NT2/D1 (cell line): Measurements from ENCODE around the gene GJB4.

Experiments
- DNase-seq: peaks from one replicate; pipeline ENCODE4 v3.0.0-alpha.2; 2011; ENCODE audit warnings: low read depth, low spot score
- H3K27me3 ChIP-seq: 2 replicates; pipeline ENCODE4 v1.6.0; 2011; ENCODE audit warnings: mild to moderate bottlenecking; ENCODE audit not compliant: insufficient read length, insufficient read depth
- H3K36me3 ChIP-seq: 2 replicates; pipeline ENCODE4 v1.6.1; 2011; ENCODE audit warnings: mild to moderate bottlenecking, low read length, mixed read lengths; ENCODE audit not compliant: insufficient read depth, insufficient read length
- H3K4me1 ChIP-seq: 2 replicates; pipeline ENCODE4 v1.5.1; 2011; ENCODE audit not compliant: insufficient read depth, insufficient read length
- H3K4me3 ChIP-seq: 2 replicates; pipeline ENCODE4 v1.5.1; 2011; ENCODE audit warnings: low read depth; ENCODE audit not compliant: insufficient read length
- H3K9ac ChIP-seq: 2 replicates; pipeline ENCODE4 v1.6.0; 2011; ENCODE audit warnings: low read depth; ENCODE audit not compliant: insufficient read length
- H3K9me3 ChIP-seq: 2 replicates; pipeline ENCODE4 v1.5.1; 2011; ENCODE audit warnings: mild to moderate bottlenecking, low read length; ENCODE audit not compliant: insufficient read depth
- SUZ12 ChIP-seq: IDR thresholded peaks from 2 replicates; pipeline ENCODE4 v1.6.1; 2011; ENCODE audit not compliant: insufficient read length, insufficient read depth; ENCODE audit errors: extremely low read depth
- YY1 ChIP-seq: IDR thresholded peaks from 2 replicates; pipeline ENCODE4 v1.6.1; 2011; ENCODE audit not compliant: insufficient read length, insufficient read depth
- ZNF274 ChIP-seq: IDR thresholded peaks from 2 replicates; pipeline ENCODE4 v1.6.1; 2011; ENCODE audit warnings: mild to moderate bottlenecking, low read depth, low read length

The GJB4 gene

GRCh38 chr1:34781071-34781843 is 21.7 kb downstream of the GJB4 start, which contains the start of gene GJB3:
Gene GJB3, plus strand, starts transcription at chr1:34781214. Its CDS starts 3,549 bp downstream, at chr1:34784763.
- TF ChIP-seq ZNF274, result no peak
- TF ChIP-seq SUZ12, result no peak
- TF ChIP-seq YY1, result no peak
- Histone ChIP-seq H3K9ac (peak within 1 kb of the TSS; percentile 74), H3K9me3 (no peaks in the 10 kb centered on the region), H3K4me3 (peak within 1 kb of the TSS; percentile 77), H3K36me3 (no peaks in the 10 kb centered on the region), H3K4me1 (peaks cover 2% of the 10 kb centered on the region), H3K27me3 (peaks cover 46% of the 10 kb centered on the region)
- no peak for DNase-seq

GRCh38 chr1:34781844-34782391 is 22.4 kb downstream of the GJB4 start:
- Histone ChIP-seq H3K27me3 (peaks cover 46% of the 10 kb centered on the region), H3K9ac (peak overlapping the region; percentile 74), H3K4me1 (peaks cover 6% of the 10 kb centered on the region), H3K36me3 (no peaks in the 10 kb centered on the region), H3K9me3 (no peaks in the 10 kb centered on the region), H3K4me3 (peak overlapping the region; percentile 77)
- no peak for DNase-seq
- no peak for TF ChIP-seq SUZ12
- no peak for TF ChIP-seq YY1

GRCh38 chr1:34784751-34785221 is 25.2 kb downstream of the GJB4 start:
- Histone ChIP-seq H3K9me3 (no peaks in the 10 kb centered on the region), H3K4me1 (peaks cover 6% of the 10 kb centered on the region), H3K36me3 (no peaks in the 10 kb centered on the region), H3K27me3 (peaks cover 36% of the 10 kb centered on the region), H3K4me3 (no peak overlapping the region), H3K9ac (no peak overlapping the region)
- no peak for DNase-seq
- TF ChIP-seq YY1, result no peak
- TF ChIP-seq ZNF274, result no peak
- no peak for TF ChIP-seq SUZ12

DNA sequence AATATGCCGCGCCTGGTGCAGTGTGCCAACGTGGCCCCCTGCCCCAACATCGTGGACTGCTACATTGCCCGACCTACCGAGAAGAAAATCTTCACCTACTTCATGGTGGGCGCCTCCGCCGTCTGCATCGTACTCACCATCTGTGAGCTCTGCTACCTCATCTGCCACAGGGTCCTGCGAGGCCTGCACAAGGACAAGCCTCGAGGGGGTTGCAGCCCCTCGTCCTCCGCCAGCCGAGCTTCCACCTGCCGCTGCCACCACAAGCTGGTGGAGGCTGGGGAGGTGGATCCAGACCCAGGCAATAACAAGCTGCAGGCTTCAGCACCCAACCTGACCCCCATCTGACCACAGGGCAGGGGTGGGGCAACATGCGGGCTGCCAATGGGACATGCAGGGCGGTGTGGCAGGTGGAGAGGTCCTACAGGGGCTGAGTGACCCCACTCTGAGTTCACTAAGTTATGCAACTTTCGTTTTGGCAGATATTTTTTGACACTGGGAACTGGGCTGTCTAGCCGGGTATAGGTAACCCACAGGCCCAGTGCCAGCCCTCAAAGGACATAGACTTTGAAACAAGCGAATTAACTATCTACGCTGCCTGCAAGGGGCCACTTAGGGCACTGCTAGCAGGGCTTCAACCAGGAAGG is 25.8 kb downstream of the GJB4 start:
- H3K36me3 ChIP-seq, result no peaks in the 10 kb centered on the region
- no peaks in the 10 kb centered on the region for H3K9me3 ChIP-seq
- no peak for DNase-seq
- no peak overlapping the region for H3K9ac ChIP-seq
- H3K4me1 ChIP-seq, result peaks cover 6% of the 10 kb centered on the region
- H3K4me3 ChIP-seq, result no peak overlapping the region
- TF ChIP-seq YY1, result no peak
- peaks cover 30% of the 10 kb centered on the region for H3K27me3 ChIP-seq

DNA sequence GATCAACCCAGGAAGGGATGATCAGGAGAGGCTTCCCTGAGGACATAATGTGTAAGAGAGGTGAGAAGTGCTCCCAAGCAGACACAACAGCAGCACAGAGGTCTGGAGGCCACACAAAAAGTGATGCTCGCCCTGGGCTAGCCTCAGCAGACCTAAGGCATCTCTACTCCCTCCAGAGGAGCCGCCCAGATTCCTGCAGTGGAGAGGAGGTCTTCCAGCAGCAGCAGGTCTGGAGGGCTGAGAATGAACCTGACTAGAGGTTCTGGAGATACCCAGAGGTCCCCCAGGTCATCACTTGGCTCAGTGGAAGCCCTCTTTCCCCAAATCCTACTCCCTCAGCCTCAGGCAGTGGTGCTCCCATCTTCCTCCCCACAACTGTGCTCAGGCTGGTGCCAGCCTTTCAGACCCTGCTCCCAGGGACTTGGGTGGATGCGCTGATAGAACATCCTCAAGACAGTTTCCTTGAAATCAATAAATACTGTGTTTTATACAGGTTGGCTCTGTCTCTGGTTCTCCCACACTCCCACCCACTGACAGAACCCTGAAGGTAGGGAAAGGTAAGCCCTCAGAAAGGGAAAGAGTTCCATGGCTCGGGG is 26.4 kb downstream of the GJB4 start:
- DNase-seq, result no peak
- Histone ChIP-seq H3K36me3 (no peaks in the 10 kb centered on the region), H3K4me3 (no peak overlapping the region), H3K4me1 (peaks cover 6% of the 10 kb centered on the region), H3K27me3 (peaks cover 24% of the 10 kb centered on the region), H3K9me3 (no peaks in the 10 kb centered on the region), H3K9ac (peak overlapping the region; percentile 12)
- TF ChIP-seq ZNF274 (no peak), SUZ12 (no peak), YY1 (no peak)

- H3K27me3 ChIP-seq, result peaks cover 17% of the 10 kb centered on the region
- peak overlapping the region; percentile 1 for H3K9ac ChIP-seq
- no peak overlapping the region for H3K4me3 ChIP-seq
- peak; percentile 77 for DNase-seq
- no peaks in the 10 kb centered on the region for H3K9me3 ChIP-seq
- peaks cover 6% of the 10 kb centered on the region for H3K4me1 ChIP-seq
- H3K36me3 ChIP-seq, result no peaks in the 10 kb centered on the region
- TF ChIP-seq SUZ12, result no peak
- TF ChIP-seq YY1, result no peak
- no peak for TF ChIP-seq ZNF274
These were observed 27.2 kb downstream of the GJB4 start for GRCh38 chr1:34786521-34787325.
